Tibial artery (tissue), 4 donors: ENCODE measurements around the gene BFSP2.
A peak's percentile ranks its signal among the peaks of the same experiment; 100 is the strongest.

Source experiments
- DNase-seq, 2 donors: peaks; one replicate each; pipeline ENCODE4 v3.0.0-alpha.2; 2019
- H3K27ac ChIP-seq, 2 donors: fragments of 200-600 bp; sonication (generic) in 1 of 2; 1 replicate in 1 of 2; 2 replicates in 1 of 2; pipeline ENCODE4 v1.5.1; 2018 to 2019; ENCODE audit warnings: mild to moderate bottlenecking in 1 of 2
- H3K27me3 ChIP-seq, 2 donors: fragments of 200-600 bp; sonication (generic) in 1 of 2; one replicate each; pipeline versions ENCODE4 v1.5.1 to v1.6.0; 2016 to 2019
- H3K36me3 ChIP-seq, 3 donors: fragments of 200-600 bp; sonication (generic) in 2 of 3; one replicate each; pipeline ENCODE4 v1.5.1; 2016 to 2019; ENCODE audit warnings: mild to moderate bottlenecking in 2 of 3
- H3K4me1 ChIP-seq, 4 donors: fragments of 200-600 bp; sonication (generic) in 2 of 4; 1 replicate in 3 of 4; 2 replicates in 1 of 4; pipeline ENCODE4 v1.5.1; 2016 to 2019
- H3K4me3 ChIP-seq, 2 donors: fragments of 200-600 bp; sonication (generic) in 1 of 2; 1 replicate in 1 of 2; 2 replicates in 1 of 2; pipeline ENCODE4 v1.5.1; 2018 to 2019; ENCODE audit warnings: mild to moderate bottlenecking in 2 of 2
- H3K9me3 ChIP-seq, 3 donors: fragments of 200-600 bp; sonication (generic) in 1 of 3; one replicate each; pipeline ENCODE4 v1.5.1; 2016 to 2019
- intact Hi-C: fragments of 100-400 bp; cut with DNase I; formaldehyde crosslinking; loops from one replicate; pipeline ENCODE4 v1.15.0; 2023; ENCODE audit warnings: low total_unique reads
- TF ChIP-seq, protein P1 (sequence below), 2 experiments: fragments of 200-600 bp in 1 of 2; fragments of 450-650 bp in 1 of 2; IDR thresholded peaks; one replicate each; pipeline ENCODE4 v1.5.1; 2017 to 2019; ENCODE audit warnings: antibody characterized with exemption in 2 of 2, mild to moderate bottlenecking in 1 of 2, moderate library complexity in 1 of 2

BFSP2 gene

DNA sequence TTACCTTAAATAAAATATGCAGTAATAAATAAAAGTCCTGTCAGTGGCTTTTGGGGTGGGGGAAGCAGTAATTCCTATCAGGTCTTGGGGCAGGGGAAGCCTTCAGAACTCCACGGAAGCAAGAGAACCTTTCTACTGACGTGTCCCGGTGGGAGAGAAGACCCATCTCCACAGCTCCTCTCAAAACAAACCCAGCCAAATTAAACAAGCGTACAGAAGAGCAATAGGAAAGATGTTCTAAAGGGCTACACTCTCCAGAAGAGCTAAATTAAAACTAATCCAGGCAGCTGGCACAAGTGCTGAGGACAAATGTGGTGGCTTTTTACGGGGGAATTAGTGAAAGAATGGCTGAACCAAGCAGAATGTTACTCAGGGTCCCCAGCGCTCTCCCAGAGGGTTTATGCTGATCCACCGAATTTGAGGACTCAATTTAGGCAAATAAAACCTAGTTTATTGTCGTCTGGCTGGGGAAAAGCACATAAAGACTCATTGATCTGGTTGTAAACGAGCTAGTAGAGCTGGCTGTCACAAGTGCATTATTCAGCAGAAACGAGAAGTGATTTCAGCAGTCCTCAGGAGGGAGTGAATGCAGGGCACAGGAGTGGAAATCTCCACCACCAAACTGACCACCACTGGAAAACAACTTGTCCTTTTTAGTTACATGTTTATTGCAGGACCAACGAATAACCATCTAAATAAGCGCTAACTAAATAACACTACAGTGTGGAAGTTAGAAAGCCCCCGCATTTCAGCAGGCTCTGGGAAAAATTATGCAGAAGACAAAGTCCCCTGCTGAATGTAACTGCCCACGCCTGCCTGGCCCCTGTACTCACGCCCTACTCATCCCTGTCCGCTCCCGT, 13.5 kb downstream of the BFSP2 start:
- Histone ChIP-seq H3K36me3 (no peaks in the 10 kb centered on the region), H3K4me3 (peak overlapping the region in 1 of 2 donors; percentile 24), H3K9me3 (no peaks in the 10 kb centered on the region), H3K27me3 (peaks cover 0 to 11% of the 10 kb centered on the region in 2 donors), H3K4me1 (peaks cover 0 to 11% (median 4%) of the 10 kb centered on the region in 4 donors), H3K27ac (no peak overlapping the region)
- no peak for DNase-seq
- TF ChIP-seq, protein P1, sequence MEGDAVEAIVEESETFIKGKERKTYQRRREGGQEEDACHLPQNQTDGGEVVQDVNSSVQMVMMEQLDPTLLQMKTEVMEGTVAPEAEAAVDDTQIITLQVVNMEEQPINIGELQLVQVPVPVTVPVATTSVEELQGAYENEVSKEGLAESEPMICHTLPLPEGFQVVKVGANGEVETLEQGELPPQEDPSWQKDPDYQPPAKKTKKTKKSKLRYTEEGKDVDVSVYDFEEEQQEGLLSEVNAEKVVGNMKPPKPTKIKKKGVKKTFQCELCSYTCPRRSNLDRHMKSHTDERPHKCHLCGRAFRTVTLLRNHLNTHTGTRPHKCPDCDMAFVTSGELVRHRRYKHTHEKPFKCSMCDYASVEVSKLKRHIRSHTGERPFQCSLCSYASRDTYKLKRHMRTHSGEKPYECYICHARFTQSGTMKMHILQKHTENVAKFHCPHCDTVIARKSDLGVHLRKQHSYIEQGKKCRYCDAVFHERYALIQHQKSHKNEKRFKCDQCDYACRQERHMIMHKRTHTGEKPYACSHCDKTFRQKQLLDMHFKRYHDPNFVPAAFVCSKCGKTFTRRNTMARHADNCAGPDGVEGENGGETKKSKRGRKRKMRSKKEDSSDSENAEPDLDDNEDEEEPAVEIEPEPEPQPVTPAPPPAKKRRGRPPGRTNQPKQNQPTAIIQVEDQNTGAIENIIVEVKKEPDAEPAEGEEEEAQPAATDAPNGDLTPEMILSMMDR (IDR thresholded peaks at IDR 0.05), result no peak
- intact Hi-C loops, result no loop called here

DNA sequence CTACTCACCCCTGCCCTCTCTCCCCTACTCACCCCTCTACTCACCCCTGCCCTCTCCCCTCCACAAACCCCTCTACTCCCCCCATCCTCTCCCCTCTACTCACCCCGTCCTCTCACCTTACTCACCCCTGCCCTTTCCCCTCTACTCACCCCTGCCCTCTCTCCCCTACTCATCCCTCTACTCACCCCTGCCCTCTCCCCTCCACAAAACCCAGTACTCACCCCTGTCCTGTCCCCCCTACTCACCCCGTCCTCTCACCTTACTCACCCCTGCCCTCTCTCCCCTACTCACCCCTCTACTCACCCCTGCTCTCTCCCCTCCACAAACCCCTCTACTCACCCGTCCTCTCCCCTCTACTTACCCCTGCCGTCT, 14.2 kb downstream of the BFSP2 start:
- Histone ChIP-seq H3K4me3 (peak overlapping the region in 1 of 2 donors; percentile 24), H3K27me3 (peaks cover 0 to 16% of the 10 kb centered on the region in 2 donors), H3K27ac (no peak overlapping the region), H3K9me3 (no peaks in the 10 kb centered on the region), H3K4me1 (peaks cover 0 to 11% (median 4%) of the 10 kb centered on the region in 4 donors), H3K36me3 (no peaks in the 10 kb centered on the region)
- no peak for DNase-seq
- intact Hi-C loops, result no loop called here
- TF ChIP-seq, protein P1 (IDR thresholded peaks at IDR 0.05), result no peak

DNA sequence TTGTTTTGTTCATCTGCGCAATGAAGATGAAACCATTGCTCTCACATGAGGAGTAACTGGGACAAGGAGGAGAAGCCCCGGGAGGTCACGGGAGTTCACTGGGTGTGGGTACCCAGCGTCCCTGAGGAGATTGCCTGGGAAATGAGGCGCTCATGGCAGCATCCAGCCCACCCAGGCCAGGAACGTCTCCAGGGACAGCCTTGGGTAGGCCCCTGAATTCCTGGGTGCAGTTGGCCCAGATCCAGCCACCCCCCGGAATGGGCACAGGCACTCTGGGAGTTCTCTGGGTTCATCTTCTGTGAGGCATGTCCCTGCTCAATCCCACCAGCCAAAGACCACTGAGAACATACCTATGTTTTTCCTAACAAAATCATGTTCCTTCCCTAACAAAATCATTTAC, 18.5 kb downstream of the BFSP2 start:
- TF ChIP-seq, protein P1 (IDR thresholded peaks at IDR 0.05), result no peak
- Histone ChIP-seq H3K27ac (no peak overlapping the region), H3K4me1 (peaks cover 0 to 6% (median 2%) of the 10 kb centered on the region in 4 donors), H3K9me3 (no peaks in the 10 kb centered on the region), H3K4me3 (no peak overlapping the region), H3K36me3 (no peaks in the 10 kb centered on the region), H3K27me3 (peaks cover 0 to 20% of the 10 kb centered on the region in 2 donors)
- DNase-seq, result no peak
- intact Hi-C loops, result no loop called here

DNA sequence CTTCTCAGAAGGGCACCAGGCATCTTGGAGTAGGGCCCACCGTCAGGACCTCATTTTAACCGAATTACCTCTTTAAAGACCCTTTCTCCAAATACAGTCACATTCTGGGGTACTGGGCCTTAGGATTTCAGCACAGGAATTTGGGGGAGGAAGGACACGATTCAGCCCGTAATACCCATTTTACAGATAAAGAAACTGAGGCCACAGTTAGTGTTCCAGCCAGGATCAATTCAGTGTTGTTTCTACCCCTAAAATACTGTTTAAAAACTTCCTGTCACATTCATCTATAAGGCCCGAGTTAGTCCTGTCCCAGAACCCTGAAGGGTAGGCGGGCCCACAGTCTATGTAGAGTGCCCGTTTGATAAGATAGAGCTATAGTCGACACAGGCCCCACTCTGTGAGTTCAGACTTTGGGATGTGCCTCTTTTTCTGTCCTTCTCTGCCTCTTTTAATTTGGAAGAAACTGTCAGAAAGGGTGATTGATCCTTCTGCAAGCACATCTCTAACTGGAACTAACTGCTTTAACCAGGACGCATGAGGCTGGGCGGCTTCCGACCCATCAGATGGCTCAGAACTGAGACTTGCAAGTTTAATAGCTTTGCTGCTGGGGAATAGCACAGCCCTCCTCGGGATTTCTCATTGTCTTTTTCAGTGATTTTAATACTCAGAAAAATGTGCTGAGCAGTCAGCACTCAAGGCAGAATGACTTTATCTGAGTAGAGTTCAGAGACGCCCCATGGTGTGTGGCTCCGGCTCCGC, 19.5 kb downstream of the BFSP2 start:
- no peak for DNase-seq
- no peak overlapping the region for H3K4me3 ChIP-seq
- H3K36me3 ChIP-seq, result no peaks in the 10 kb centered on the region
- H3K4me1 ChIP-seq, result peaks cover 0 to 6% (median 5%) of the 10 kb centered on the region in 4 donors
- peaks cover 0 to 20% of the 10 kb centered on the region in 2 donors for H3K27me3 ChIP-seq
- TF ChIP-seq, protein P1 (IDR thresholded peaks at IDR 0.05), result no peak
- H3K9me3 ChIP-seq, result no peaks in the 10 kb centered on the region
- intact Hi-C loops, result no loop called here
- H3K27ac ChIP-seq, result no peak overlapping the region

DNA sequence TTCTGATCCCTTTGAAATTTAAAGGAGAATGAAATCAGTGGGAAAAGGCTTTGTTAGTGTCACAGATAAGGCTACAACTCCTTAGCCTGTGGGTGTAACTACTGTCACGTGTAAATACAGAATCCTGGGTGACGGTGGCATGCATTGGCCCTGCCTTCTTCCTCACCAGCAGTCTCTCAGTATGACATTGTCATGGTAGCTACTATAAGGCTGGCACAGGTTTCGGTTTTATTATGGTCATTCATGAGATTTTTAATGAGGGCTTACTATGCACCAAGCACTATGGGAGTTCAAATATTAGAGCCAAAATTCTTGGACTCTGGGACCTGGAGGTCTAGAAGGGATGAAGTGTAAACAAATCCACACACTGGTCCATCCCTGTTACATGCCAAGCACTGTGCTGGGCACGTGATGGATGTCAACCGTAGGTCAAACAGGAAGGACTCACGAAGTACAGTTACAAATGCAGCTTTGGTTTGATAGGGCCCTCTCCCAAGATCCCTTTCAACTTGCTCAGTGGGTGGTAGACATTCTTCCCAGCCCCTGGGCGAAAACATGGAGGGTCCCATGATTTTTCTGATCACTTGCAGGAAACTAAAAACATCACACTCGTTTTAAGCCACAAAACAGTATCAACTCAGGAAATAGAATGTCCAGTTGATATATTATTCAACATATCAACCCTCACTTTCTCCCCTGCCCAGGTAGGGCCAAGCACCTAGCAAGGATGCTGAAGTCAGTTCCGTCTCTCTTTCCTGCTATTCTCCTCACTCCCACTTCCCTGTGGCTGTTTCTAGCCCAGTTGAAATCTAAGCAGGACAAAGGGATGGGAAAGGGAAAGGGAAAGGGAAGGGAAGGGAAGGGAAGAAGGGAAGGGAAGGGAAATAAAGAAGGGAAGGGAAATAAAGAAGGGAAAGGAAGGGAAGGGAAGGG, 25.3 kb downstream of the BFSP2 start:
- Histone ChIP-seq H3K27me3 (peaks cover 0 to 20% of the 10 kb centered on the region in 2 donors), H3K9me3 (no peaks in the 10 kb centered on the region), H3K4me3 (no peak overlapping the region), H3K27ac (no peak overlapping the region), H3K36me3 (no peaks in the 10 kb centered on the region), H3K4me1 (peaks cover 0 to 6% (median 5%) of the 10 kb centered on the region in 4 donors)
- intact Hi-C loops, result no loop called here
- TF ChIP-seq, protein P1 (IDR thresholded peaks at IDR 0.05), result no peak
- DNase-seq, result no peak
